Stimulated activated CD4-positive, alpha-beta T cell treated with anti-CD3 and anti-CD28 coated beads, Interleukin-2, amount 100 ng/mL, for 4 hours (primary cell): Measurements from ENCODE around the gene FCN1.

Experiments used
- DNase-seq: peaks from one replicate; pipeline ENCODE4 v3.0.0-alpha.2; 2020; ENCODE audit warnings: low read depth

FCN1 gene

DNA sequence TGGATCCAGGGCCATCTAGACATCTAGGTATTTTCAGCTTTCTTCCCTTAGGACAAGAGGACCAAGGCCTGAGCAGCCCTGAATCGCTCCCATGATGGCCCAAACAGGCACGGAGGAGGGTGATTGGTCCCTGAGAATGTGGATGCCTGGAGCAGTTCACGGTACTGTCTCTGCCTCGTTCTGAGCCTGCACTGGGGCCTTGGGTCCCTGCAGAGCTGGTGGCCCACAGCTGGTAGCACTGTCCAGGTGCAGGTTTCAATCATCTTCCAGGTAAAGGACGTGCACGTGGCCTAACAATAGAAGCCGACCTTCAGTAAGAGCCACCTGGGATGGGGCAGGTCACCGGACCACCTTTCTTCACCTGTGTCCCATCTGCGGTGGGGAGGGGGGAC lies 19.4 kb upstream of the FCN1 start:
- no peak for DNase-seq

- DNase-seq, result no peak
These were observed 18.8 kb upstream of the FCN1 start for GRCh38 chr9:134936346-134937163.

DNA sequence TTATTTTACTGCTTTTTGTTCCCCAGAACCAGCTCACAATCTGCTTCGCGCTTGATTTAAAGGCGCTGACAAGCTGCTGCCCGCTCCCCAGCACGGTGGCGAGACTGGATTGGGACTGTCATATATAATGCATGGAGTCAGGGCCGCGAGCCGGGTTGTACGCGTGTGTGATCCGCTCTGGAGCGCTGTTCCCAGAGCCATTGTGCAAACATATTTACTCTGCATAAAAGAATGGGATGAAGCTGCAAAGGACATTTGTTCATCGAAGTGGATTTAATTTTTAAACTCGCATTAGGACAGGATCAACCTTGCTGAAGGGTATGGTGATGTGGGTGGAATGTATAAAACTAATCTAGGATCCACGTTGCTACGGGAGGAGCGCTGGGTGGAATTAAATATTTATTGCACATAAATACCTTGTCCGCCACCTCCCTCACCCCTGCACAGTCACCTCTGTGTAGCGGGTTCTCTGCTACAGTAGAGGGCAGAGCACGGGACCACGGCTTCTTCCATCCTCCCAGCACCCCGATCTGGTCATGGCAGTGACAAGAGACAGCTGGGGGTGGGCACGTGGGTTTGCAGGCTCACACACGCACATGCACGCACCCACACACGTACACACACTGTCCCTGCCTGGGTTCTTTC lies 18.1 kb upstream of the FCN1 start:
- DNase-seq, result no peak

- no peak for DNase-seq
These were observed 17.4 kb upstream of the FCN1 start for GRCh38 chr9:134935056-134935640.

- no peak for DNase-seq
These were observed 15.5 kb upstream of the FCN1 start for GRCh38 chr9:134933076-134933659.

GRCh38 chr9:134932606-134933005 lies 14.9 kb upstream of the FCN1 start:
- DNase-seq, result no peak

DNA sequence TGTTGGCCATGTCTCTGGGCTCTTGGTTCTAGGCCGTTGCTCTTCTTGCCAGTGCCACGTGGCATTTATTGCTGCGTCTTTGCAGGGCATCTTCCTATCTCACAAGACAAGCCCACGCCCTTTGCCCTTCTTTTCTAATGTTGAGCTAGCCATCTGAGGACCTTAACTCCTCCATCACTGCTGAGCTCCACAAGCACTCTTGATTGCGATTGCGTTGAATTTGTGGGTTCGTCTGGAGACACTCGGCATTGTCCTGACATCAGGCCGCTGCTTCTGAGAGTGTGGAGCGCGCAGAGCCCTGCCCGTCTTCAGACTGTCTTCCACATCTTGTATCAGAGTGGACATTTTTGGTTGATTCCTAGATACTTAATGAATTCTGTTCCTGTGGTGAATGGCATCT lies 14.5 kb upstream of the FCN1 start:
- DNase-seq, result no peak

- DNase-seq, result no peak
These were observed 12.7 kb upstream of the FCN1 start for GRCh38 chr9:134930398-134930797.

- DNase-seq, result no peak
These were observed 11.8 kb upstream of the FCN1 start for GRCh38 chr9:134929193-134930158.

- DNase-seq, result no peak
These were observed 10.9 kb upstream of the FCN1 start for GRCh38 chr9:134928436-134929192.

GRCh38 chr9:134925011-134925511 lies 7.3 kb upstream of the FCN1 start:
- DNase-seq, result no peak

DNA sequence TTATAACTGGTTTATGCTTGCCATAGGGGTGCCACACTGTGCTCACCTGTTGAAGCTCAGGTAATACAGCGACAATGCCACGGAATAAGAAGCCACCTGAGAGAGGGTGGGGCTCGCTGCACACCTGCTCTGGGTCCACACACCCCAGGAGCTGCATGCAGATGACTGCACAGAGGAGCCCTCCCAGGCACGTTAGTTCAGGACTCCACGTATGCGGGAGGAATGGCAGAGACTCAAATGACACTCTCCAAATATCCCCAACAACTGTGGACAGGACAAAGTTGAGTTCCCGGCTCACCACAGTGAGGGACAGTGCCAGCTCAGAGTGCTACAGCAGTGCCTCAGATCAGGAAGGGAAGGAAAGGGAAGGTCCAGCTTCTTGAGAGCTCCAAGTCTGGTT lies 5.8 kb upstream of the FCN1 start:
- no peak for DNase-seq

DNA sequence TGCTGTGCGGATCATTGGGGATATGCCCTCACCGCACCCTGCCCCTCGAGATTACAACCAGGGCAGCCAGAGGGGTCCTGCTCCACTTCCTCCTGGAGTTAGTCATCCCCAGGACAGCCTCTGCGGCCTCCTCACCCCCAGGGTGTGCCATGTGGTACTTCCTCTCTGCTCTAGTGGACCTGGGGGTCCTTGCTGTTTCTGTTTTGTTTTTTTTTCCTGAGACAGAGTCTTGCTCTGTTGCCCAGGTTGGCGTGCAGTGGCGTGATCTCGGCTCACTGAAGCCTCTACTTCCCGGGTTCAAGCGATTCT lies 5.2 kb upstream of the FCN1 start:
- DNase-seq, result no peak

DNA sequence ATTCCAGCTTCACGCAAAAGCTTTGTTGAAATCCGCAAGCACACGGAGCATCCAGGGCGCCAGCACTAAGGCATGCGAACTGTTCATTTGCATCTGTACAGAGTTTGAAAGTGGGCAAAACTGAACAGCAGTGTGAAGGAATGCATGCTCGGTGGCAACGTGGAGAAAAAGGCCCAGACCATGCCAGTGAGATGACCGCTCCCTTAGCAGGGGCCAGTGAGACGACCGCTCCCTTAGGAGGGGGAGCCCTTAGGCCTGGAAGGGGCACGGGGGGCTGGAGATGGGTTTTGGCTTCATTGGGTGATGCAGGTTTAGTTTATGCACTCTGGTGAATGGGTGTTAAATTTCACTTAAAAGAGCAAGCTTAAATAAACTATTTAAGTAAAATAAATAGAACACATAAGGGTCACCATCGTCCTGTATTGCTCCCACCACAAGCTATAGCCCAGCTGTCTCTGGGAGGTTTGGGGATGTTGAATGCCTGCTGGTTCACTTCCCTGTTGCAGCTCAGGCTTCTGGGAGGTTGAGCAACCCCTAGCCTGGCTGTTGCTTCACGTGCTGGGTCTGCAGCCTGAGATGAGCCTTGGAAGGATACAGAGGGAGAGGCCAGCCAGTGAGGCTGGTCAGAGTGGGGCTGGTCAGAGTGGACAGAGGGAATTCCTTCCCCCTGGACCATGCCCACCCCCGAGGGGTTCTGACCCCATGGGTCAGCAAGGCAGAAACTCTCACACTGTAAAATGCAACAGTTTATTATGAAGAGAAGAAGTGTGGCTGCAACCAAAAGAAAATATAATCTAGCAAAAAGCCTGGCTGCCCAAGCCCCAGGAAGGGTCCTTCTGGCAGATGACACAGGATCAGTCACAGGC lies 4.6 kb upstream of the FCN1 start:
- no peak for DNase-seq

DNA sequence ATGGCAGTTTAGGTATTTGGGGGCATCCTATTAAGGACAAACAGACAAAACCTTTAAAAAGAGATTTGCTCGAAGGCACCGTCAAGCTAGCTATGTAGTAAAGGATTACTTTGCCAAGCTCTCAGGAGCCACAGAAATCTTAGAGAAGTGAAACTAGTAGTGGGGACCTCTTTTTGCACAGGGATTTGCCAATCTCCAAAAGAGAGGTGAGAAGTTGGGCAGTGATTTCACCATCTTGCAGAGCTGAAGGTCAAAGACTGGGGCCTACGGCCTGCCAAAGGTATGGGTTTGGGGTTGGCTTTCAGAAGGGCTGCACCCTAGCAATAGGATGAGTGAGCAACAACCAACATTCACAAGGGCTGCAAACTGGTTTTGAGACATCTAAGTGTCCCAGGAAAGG lies 1.6 kb upstream of the FCN1 start:
- DNase-seq, result no peak

DNA sequence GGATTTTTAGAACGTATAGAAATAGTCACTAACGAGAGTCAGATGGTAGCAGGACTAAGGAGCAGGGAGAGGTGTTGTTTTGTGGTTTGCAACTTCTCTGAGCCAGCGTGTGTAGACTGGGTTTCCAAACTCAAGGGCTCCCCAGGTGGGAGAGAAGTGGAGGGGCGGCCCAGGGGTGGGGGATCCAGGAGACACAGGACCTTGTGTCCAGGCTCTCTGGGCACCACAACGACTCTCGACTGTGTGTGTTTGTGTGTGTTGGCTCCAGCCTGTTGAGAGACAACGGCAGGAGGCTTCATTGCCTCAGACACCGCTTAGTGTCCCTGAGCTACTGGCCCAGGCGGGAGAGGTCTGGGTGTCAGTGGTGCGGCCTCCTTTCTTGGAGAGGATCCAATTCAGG lies 934 bp upstream of the FCN1 start:
- no peak for DNase-seq

DNA sequence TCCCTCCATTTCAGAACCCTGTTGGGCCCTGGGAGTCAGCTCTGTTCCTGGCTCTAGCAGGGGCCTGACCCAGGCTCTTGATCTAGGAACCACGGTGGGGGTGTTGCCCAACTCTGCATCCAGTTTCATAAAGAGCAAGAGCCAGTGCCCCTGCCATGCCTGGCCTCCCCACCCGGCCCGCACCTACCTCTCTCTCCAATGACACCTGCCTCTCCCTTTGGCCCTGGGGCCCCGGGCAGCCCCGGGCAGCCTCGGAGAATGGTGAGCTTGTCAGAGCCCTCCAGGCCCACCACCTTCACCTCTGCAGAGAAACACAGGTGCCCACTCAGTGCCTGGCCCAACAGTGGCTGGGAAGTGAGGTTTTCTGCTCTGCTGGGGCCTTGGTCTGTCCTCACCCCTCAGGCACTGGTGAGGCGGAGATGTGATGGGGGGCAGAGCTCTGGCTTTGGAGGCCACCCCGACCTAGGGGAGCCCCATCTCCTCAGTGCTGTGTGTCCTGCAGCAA lies 1.5 kb downstream of the FCN1 start:
- no peak for DNase-seq

DNA sequence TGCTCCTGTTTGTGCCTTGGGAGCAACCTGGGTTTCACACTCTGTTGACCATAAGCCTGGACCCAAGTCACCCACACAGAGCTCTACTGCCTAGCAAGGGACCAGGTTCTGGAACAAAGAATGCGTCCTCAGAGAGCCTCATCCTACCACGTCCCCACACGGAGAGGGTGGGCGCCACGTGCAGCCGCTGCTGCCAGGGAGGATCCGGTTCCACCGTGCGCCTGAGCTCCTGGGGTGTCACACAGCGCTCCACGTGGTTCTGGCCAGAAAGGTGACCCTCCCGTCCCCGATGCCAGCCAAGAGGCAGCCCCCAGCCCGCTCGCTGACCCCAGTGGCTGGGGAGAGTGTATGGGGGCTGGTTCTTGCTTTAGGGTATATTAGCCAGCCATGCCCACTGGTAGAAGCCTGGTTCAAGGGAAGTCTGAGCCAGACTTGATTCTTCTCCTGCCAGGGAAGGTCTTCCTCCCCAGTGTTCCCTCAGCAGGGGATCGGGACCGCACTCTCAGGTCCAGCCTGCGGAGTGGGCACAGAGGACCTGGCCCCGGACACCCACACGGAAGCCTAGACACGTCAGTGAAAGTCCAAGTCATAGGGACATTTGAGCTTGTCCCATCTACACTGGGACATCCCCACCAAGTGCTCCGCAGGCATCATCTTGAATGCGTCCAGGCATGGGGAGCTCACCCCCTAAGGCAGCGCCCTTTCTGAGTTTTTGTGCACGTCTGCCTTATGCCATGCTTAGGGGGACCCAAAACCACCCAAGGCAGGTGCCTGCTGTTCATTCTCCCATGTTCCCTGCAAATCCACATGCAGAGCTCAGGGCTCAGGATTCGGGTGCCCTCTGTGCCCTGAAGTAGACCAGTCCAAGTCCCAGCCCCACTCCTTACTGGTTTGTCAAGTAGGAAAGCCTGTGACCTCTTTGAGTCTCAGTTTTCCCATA lies 2.4 kb downstream of the FCN1 start:
- no peak for DNase-seq

GRCh38 chr9:134914501-134914834 lies 3.2 kb downstream of the FCN1 start:
- DNase-seq, result no peak
